ENCODE results near the gene PGGT1B. TPM values are rescaled to one million over a fixed set of nuclear protein-coding genes. Genes with fewer than 3 reads are reported as not detected.
A peak's percentile ranks its signal among the peaks of the same experiment; 100 is the strongest.

The PGGT1B gene
- total and polyA plus RNA-seq, 2 donors (not counting 1 experiment from before 2014, with no cell fraction given), result 3.8 to 63.4 TPM

GRCh38 chr5:115170134-115170928, 92.3 kb downstream of the PGGT1B start:
- CTCF ChIA-PET, result no interaction called here
- intact Hi-C loops (cut with micrococcal nuclease), result loop anchor here (1.0 kb wide), 2 partner anchors 456 to 671 kb away; partner anchors contain the start of genes AP3S1, ATG12 and TMED7
- no peaks in the 10 kb centered on the region for H3K36me3 ChIP-seq (replicated peaks in 1 of 2; ENCODE audit: control extremely low read depth in 1 of 2, control insufficient read depth in 1 of 2, extremely low read depth in 1 of 2, insufficient read depth in 2 of 2, low read length in 1 of 2)
- H4K20me1 ChIP-seq (ENCODE audit: control insufficient read depth, insufficient read depth, low read length, poor library complexity, severe bottlenecking), result no peaks in the 10 kb centered on the region
- H3K9me3 ChIP-seq (ENCODE audit: control extremely low read depth in 1 of 3, control insufficient read depth in 2 of 3, insufficient read depth in 1 of 3, low read length in 2 of 3), result peaks cover 2 to 31% (median 18%) of the 10 kb centered on the region in 3 donors
- H3K79me2 ChIP-seq (ENCODE audit: control insufficient read depth, insufficient read depth, low read length), result no peaks in the 10 kb centered on the region
- H3K27me3 Mint-ChIP-seq, result peaks cover 60% of the 10 kb centered on the region
- DNase-seq (no peak), ATAC-seq (ENCODE audit: low read depth) (peak; percentile 18)
- H3K4me2 ChIP-seq (replicated peaks; ENCODE audit: low read depth, low read length, poor library complexity, severe bottlenecking), result peak overlapping the region; percentile 100
- H3K4me3 ChIP-seq (ENCODE audit: control extremely low read depth in 1 of 5, extremely low read depth in 1 of 5, insufficient read depth in 1 of 5, low read depth in 2 of 5, low read length in 4 of 5), result peak overlapping the region; percentile 35 to 89 (median 75)
- H3K4me3 Mint-ChIP-seq, result peak overlapping the region; percentile 92
- no peak overlapping the region for H3K27ac ChIP-seq (ENCODE audit: low read length in 2 of 2)
- H3K4me1 ChIP-seq (ENCODE audit: control insufficient read depth in 2 of 2, insufficient read depth in 2 of 2, low read length in 2 of 2), result peaks cover 20 to 21% of the 10 kb centered on the region in 2 donors
- peaks cover 0 to 55% (median 34%) of the 10 kb centered on the region in 4 experiments for H3K27me3 ChIP-seq (replicated peaks in 1 of 4; ENCODE audit: control extremely low read depth in 1 of 4, control insufficient read depth in 3 of 4, insufficient read depth in 4 of 4, low read length in 3 of 4)
- H3K9me3 Mint-ChIP-seq (ENCODE audit: insufficient read depth), result peaks cover 5% of the 10 kb centered on the region
- peak overlapping the region; percentile 78 for H2AFZ ChIP-seq (ENCODE audit: insufficient read depth, low read depth, low read length, poor library complexity, severe bottlenecking)
- POLR2A ChIA-PET, result interaction anchor here (0.8 to 1.3 kb wide), 2 partner anchors 10 to 672 kb away, joined by 3 to 4 read pairs; partner anchors contain the start of gene AP3S1
- H3K27ac Mint-ChIP-seq, result peak overlapping the region; percentile 59
- H3K9ac ChIP-seq (ENCODE audit: low read length), result peak overlapping the region; percentile 79
- TF ChIP-seq EZH2 (IDR thresholded peaks at IDR 0.05; ENCODE audit: borderline replicate concordance, insufficient read depth, low read depth, low read length, poor library complexity, severe bottlenecking) (peak; percentile 47), CTCF (IDR thresholded peaks at IDR 0.05) (no peak)
- H3K4me1 Mint-ChIP-seq, result peaks cover 14% of the 10 kb centered on the region
- under 1% methylated on average over 66 of the region's 69 CpGs for WGBS (ENCODE audit: insufficient coverage)

Data from B cell (primary cell).